Sigmoid colon (tissue), 7 donors: Measurements from ENCODE around the gene GP5. TPM values are rescaled to one million over a fixed set of nuclear protein-coding genes. Genes with fewer than 3 reads are reported as not detected.

Experiments
- DNase-seq: peaks from one replicate; pipeline ENCODE4 v3.0.0-alpha.2; 2019
- H3K27ac ChIP-seq, 4 donors: fragments of 200-600 bp; sonication (generic); one replicate each; pipeline ENCODE4 v1.5.1; 2016 to 2019; ENCODE audit warnings: mild to moderate bottlenecking in 1 of 4
- H3K27me3 ChIP-seq, 3 donors: fragments of 200-600 bp; sonication (generic); one replicate each; pipeline ENCODE4 v1.5.1; 2019; ENCODE audit warnings: mild to moderate bottlenecking in 1 of 3
- H3K36me3 ChIP-seq, 4 donors: fragments of 200-600 bp; sonication (generic); one replicate each; pipeline ENCODE4 v1.5.1; 2016 to 2019
- H3K4me1 ChIP-seq, 4 donors: fragments of 200-600 bp; sonication (generic); one replicate each; pipeline ENCODE4 v1.5.1; 2017 to 2019
- H3K4me3 ChIP-seq, 4 donors: fragments of 200-600 bp; sonication (generic); one replicate each; pipeline ENCODE4 v1.5.1; 2017 to 2019; ENCODE audit warnings: mild to moderate bottlenecking in 2 of 4, moderate library complexity in 1 of 4
- H3K9me3 ChIP-seq, 4 donors: fragments of 200-600 bp in 3 of 4; sonication (generic) in 3 of 4; one replicate each; pipeline versions ENCODE4 v1.5.1 to v1.6.1; 2013 to 2019
- CTCF ChIP-seq, 4 experiments: fragments of 450-650 bp in 3 of 4; fragments of 200-600 bp in 1 of 4; IDR thresholded peaks; one replicate each; pipeline ENCODE4 v1.5.1; 2016 to 2019; ENCODE audit warnings: antibody characterized with exemption in 4 of 4, mild to moderate bottlenecking in 3 of 4, moderate library complexity in 2 of 4
- EP300 ChIP-seq, 4 donors: sonication (generic); formaldehyde crosslinking; IDR thresholded peaks; one replicate each; pipeline ENCODE4 v1.6.1; 2017; ENCODE audit warnings: antibody characterized with exemption in 4 of 4
- POLR2A ChIP-seq, 2 donors: fragments of 450-650 bp; IDR thresholded peaks; one replicate each; pipeline ENCODE4 v1.6.1; 2016; ENCODE audit warnings: antibody characterized with exemption in 2 of 2, mild to moderate bottlenecking in 2 of 2, moderate library complexity in 2 of 2
- POLR2AphosphoS5 ChIP-seq, 4 donors: sonication (generic); formaldehyde crosslinking; IDR thresholded peaks; one replicate each; pipeline ENCODE4 v1.6.1; 2017; ENCODE audit warnings: antibody characterized with exemption in 4 of 4
- WGBS, 2 donors: extraction: QIAGEN DNeasy Blood & Tissue Kit; methylation state at CpG; one replicate each; pipeline ENCODE4 v1.1.7; 2013; 5-methylcytosine and 5-hydroxymethylcytosine counted together
- intact Hi-C: fragments of 100-400 bp; cut with DNase I; formaldehyde crosslinking; loops from one replicate; pipeline ENCODE4 v1.15.1; 2023
- polyA plus RNA-seq, 3 donors: library from polyadenylated mRNA; stranded (reverse); fragments of 200-250 nt; gene quantifications; one replicate each; pipeline ENCODE4 v1.2.3, GENCODE V29; 2013
- total RNA-seq, 4 donors: library from RNA; depleted of rRNA; stranded (reverse); fragments of >200 nt; gene quantifications; one replicate each; pipeline ENCODE4 v1.1.0, GENCODE V29; 2016
- donor health status: healthy with polysubstance abuse.
- donor health status: Bipolar disorder and iron deficiency.
- donor health status: healthy.

The GP5 gene
- total and polyA plus RNA-seq, 7 donors = 0.14 to 0.69 TPM; not detected in 5

- Histone ChIP-seq H3K27ac (no peak overlapping the region), H3K9me3 (no peaks in the 10 kb centered on the region), H3K4me1 (no peaks in the 10 kb centered on the region), H3K4me3 (no peak overlapping the region), H3K36me3 (peaks cover 0 to 49% (median 5%) of the 10 kb centered on the region in 4 donors), H3K27me3 (no peaks in the 10 kb centered on the region)
- DNase-seq = no peak
- intact Hi-C loops = no loop called here
- no peak for TF ChIP-seq POLR2AphosphoS5 (IDR thresholded peaks at IDR 0.05)
- TF ChIP-seq EP300 (IDR thresholded peaks at IDR 0.05) = no peak
- no peak for TF ChIP-seq CTCF (IDR thresholded peaks at IDR 0.05)
- no peak for TF ChIP-seq POLR2A (IDR thresholded peaks at IDR 0.05)
Measured at GRCh38 chr3:194422188-194422587, 23.1 kb upstream of the GP5 start.

GRCh38 chr3:194418671-194419070 is 19.6 kb upstream of the GP5 start:
- no peak for DNase-seq
- 95 to 98% methylated on average over 2 of the region's 2 CpGs for WGBS, 2 donors

GRCh38 chr3:194407423-194407822 is 8.4 kb upstream of the GP5 start:
- peaks cover 0 to 33% (median 2%) of the 10 kb centered on the region in 4 donors for H3K36me3 ChIP-seq
- TF ChIP-seq POLR2A (IDR thresholded peaks at IDR 0.05) = no peak
- TF ChIP-seq POLR2AphosphoS5 (IDR thresholded peaks at IDR 0.05) = no peak
- TF ChIP-seq CTCF (IDR thresholded peaks at IDR 0.05) = no peak
- TF ChIP-seq EP300 (IDR thresholded peaks at IDR 0.05) = no peak
- no peak for DNase-seq
- no peaks in the 10 kb centered on the region for H3K27me3 ChIP-seq
- H3K4me3 ChIP-seq = no peak overlapping the region
- H3K4me1 ChIP-seq = no peaks in the 10 kb centered on the region
- H3K27ac ChIP-seq = no peak overlapping the region
- intact Hi-C loops = no loop called here
- 90 to 91% methylated on average over 7 of the region's 7 CpGs for WGBS, 2 donors
- no peaks in the 10 kb centered on the region for H3K9me3 ChIP-seq

More at GRCh38 chr3:194418671-194419070, 19.6 kb upstream of the GP5 start:
- Histone ChIP-seq H3K9me3 (no peaks in the 10 kb centered on the region), H3K4me1 (no peaks in the 10 kb centered on the region), H3K36me3 (peaks cover 0 to 24% (median 0%) of the 10 kb centered on the region in 4 donors), H3K27ac (no peak overlapping the region), H3K27me3 (no peaks in the 10 kb centered on the region), H3K4me3 (no peak overlapping the region)
- TF ChIP-seq CTCF (IDR thresholded peaks at IDR 0.05) = no peak
- no peak for TF ChIP-seq POLR2A (IDR thresholded peaks at IDR 0.05)
- no peak for TF ChIP-seq POLR2AphosphoS5 (IDR thresholded peaks at IDR 0.05)
- no peak for TF ChIP-seq EP300 (IDR thresholded peaks at IDR 0.05)
- intact Hi-C loops = no loop called here

- Histone ChIP-seq H3K36me3 (peaks cover 0 to 20% (median 2%) of the 10 kb centered on the region in 4 donors), H3K27me3 (no peaks in the 10 kb centered on the region), H3K4me1 (no peaks in the 10 kb centered on the region), H3K9me3 (no peaks in the 10 kb centered on the region), H3K4me3 (no peak overlapping the region), H3K27ac (no peak overlapping the region)
- WGBS, 2 donors = 96 to 98% methylated on average over 2 of the region's 2 CpGs
- TF ChIP-seq CTCF (IDR thresholded peaks at IDR 0.05) (no peak), EP300 (IDR thresholded peaks at IDR 0.05) (no peak), POLR2A (IDR thresholded peaks at IDR 0.05) (no peak)
- DNase-seq = no peak
- intact Hi-C loops = loop anchor here (2.0 kb wide), 1 partner anchor 625 kb away; no protein-coding TSS in a partner anchor
Measured at GRCh38 chr3:194405766-194406165, 6.7 kb upstream of the GP5 start.
